Measurements from ENCODE around the gene STAT5B. TPM values are rescaled to one million over a fixed set of nuclear protein-coding genes. Genes with fewer than 3 reads are reported as not detected.

The STAT5B gene
- total and polyA plus RNA-seq, 2 of the 8 experiments (the other 6 are each of a cell fraction or from before 2014, with no cell fraction given), result 35.3 to 52.6 TPM

DNA sequence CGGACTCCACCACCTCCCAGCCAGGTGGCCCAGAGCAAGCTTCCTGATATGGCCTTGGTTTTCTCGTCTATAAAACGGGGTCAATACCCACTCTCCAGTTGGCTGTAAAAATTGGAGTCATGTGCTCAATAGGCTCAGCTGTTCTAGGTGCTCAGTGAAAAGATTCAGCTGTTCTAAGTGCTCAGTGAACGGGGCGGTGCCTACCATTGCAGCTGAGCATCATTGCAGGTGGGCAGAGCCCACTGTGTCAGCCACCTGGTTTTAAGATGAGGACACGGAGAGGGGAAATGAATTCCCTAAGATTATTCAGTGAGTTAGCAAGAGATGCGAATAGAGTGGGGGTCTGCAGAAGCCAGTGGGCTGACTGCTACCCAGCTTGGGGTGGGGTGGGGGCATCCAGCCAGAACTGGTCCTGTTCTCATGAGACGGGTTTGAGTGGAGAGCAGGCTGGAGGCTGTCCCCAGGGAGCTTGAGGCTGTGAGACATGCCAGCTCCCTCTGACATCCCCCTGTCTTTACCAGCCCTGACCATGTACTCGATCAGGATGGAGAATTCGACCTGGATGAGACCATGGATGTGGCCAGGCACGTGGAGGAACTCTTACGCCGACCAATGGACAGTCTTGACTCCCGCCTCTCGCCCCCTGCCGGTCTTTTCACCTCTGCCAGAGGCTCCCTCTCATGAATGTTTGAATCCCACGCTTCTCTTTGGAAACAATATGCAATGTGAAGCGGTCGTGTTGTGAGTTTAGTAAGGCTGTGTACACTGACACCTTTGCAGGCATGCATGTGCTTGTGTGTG is 34.0 kb upstream of the STAT5B start:
- no peak overlapping the region for H2BK5ac ChIP-seq (ENCODE audit: low read depth, low read length)
- H3K79me2 ChIP-seq (ENCODE audit: control insufficient read depth in 1 of 2, insufficient read depth in 2 of 2, low read length in 2 of 2), result no peaks in the 10 kb centered on the region
- WGBS, 2 experiments (ENCODE audit: extremely low coverage in 1 of 2, insufficient coverage in 1 of 2, insufficient read length in 1 of 2, insufficient replicate concordance in 2 of 2, low coverage in 1 of 2, low lambda C conversion rate in 2 of 2, missing lambda C conversion rate in 1 of 2), result 88% methylated on average over 19 of the region's 19 CpGs; no CpG with 5 or more reads in 1 of the 2 experiments
- H2BK20ac ChIP-seq (ENCODE audit: low read length), result no peak overlapping the region
- H3K18ac ChIP-seq (ENCODE audit: extremely low read depth, low read length), result no peak overlapping the region
- H3K4ac ChIP-seq (replicated peaks; ENCODE audit: insufficient read length, low read depth, low read length), result no peak overlapping the region
- H3K27ac ChIP-seq (ENCODE audit: low read depth, low read length), result no peak overlapping the region
- no peaks in the 10 kb centered on the region; the same call in 1 of the 2 replicates for H3K79me1 ChIP-seq (ENCODE audit: low read depth, low read length)
- H4K5ac ChIP-seq (ENCODE audit: insufficient read length, low read depth, low read length), result no peak overlapping the region
- no peak overlapping the region for H3K23ac ChIP-seq (ENCODE audit: insufficient read length)
- no peak overlapping the region for H4K8ac ChIP-seq (ENCODE audit: extremely low read depth, insufficient read depth, low read length)
- no peaks in the 10 kb centered on the region for H3K23me2 ChIP-seq (ENCODE audit: low read depth, low read length)
- no peak overlapping the region for H3K14ac ChIP-seq (ENCODE audit: insufficient read length)
- H3K9me3 ChIP-seq (ENCODE audit: insufficient read depth in 2 of 2, low read depth in 1 of 2, low read length in 1 of 2), result no peaks in the 10 kb centered on the region
- no peak overlapping the region for H2BK120ac ChIP-seq (replicated peaks; ENCODE audit: low read depth, low read length)
- no peak overlapping the region for H3K4me3 ChIP-seq (ENCODE audit: extremely low read depth in 1 of 4, insufficient read depth in 2 of 4, low read depth in 3 of 4, low read length in 4 of 4)
- peaks cover 5 to 20% (median 8%) of the 10 kb centered on the region in 4 experiments; a peak in 6 of 7 replicates for H3K4me1 ChIP-seq (replicated peaks in 1 of 4; ENCODE audit: control insufficient read depth in 3 of 4, insufficient read depth in 4 of 4, low read length in 3 of 4)
- H3K9ac ChIP-seq (replicated peaks in 1 of 4; ENCODE audit: extremely low read depth in 1 of 4, low read depth in 3 of 4, low read length in 3 of 4), result no peak overlapping the region
- H3K36me3 ChIP-seq (ENCODE audit: control insufficient read depth in 2 of 4, insufficient read depth in 4 of 4, low read length in 3 of 4), result peaks cover 0 to 4% (median 2%) of the 10 kb centered on the region in 4 experiments; a peak in 3 of 8 replicates
- ChIA-PET POLR2A (ENCODE audit: partially characterized antibody) (interaction anchor here (1.4 to 4.8 kb wide), 5 partner anchors 9 to 96 kb away, joined by 3 to 33 read pairs (median 9); partner anchors contain the start of gene STAT5A), CTCF (ENCODE audit: partially characterized antibody) (interaction anchor here (0.9 to 24.6 kb wide), 17 partner anchors 8 to 231 kb away, joined by 3 to 542 read pairs (median 4); partner anchors contain the start of gene GHDC)
- no peak overlapping the region for H2AFZ ChIP-seq (ENCODE audit: low read length)
- no peak for FAIRE-seq
- H4K20me1 ChIP-seq (replicated peaks in 1 of 2; ENCODE audit: control insufficient read depth in 1 of 2, insufficient read depth in 2 of 2, low read length in 2 of 2), result peaks cover 0 to 3% of the 10 kb centered on the region in 2 experiments
- no peak for DNase-seq (ENCODE audit: low read depth in 1 of 2, low spot score in 2 of 2)
- H3K56ac ChIP-seq (replicated peaks; ENCODE audit: insufficient read length, low read depth, low read length), result no peak overlapping the region
- no peak overlapping the region for H4K91ac ChIP-seq (replicated peaks; ENCODE audit: insufficient read length, low read length)
- peak overlapping the region; percentile 17; the same call in 1 of the 2 replicates for H2AK5ac ChIP-seq (ENCODE audit: low read depth, low read length)
- H3K4me2 ChIP-seq (ENCODE audit: insufficient read depth in 1 of 2, low read depth in 2 of 2, low read length in 2 of 2), result peak overlapping the region in 1 of 2 experiments; percentile 16; a peak in 1 of 4 replicates
- peak overlapping the region; percentile 30; the same call in 1 of the 2 replicates for H2BK12ac ChIP-seq (ENCODE audit: low read depth, low read length)
- H3K27me3 ChIP-seq (replicated peaks in 1 of 4; ENCODE audit: control insufficient read depth in 3 of 4, extremely low read depth in 1 of 4, insufficient read depth in 3 of 4, low read length in 3 of 4), result no peaks in the 10 kb centered on the region
- H2BK15ac ChIP-seq (ENCODE audit: low read length), result 0 out of 2 replicates have a peak overlapping the region, but pooled peaks have one; percentile 61
- no peak for TF ChIP-seq NRF1 (IDR thresholded peaks at IDR 0.05; ENCODE audit: low read depth, low read length)
- TF ChIP-seq RXRA (IDR thresholded peaks at IDR 0.05; ENCODE audit: insufficient read depth, low read depth, low read length), result no peak
- no peak for TF ChIP-seq RFX5 (IDR thresholded peaks at IDR 0.05; ENCODE audit: borderline replicate concordance, low read depth, low read length)
- TF ChIP-seq TBP (IDR thresholded peaks at IDR 0.05; ENCODE audit: low read depth, low read length), result no peak
- no peak for TF ChIP-seq EP300 (IDR thresholded peaks at IDR 0.05; ENCODE audit: borderline replicate concordance in 1 of 2, low read depth in 2 of 2, low read length in 2 of 2)
- TF ChIP-seq, protein P1, sequence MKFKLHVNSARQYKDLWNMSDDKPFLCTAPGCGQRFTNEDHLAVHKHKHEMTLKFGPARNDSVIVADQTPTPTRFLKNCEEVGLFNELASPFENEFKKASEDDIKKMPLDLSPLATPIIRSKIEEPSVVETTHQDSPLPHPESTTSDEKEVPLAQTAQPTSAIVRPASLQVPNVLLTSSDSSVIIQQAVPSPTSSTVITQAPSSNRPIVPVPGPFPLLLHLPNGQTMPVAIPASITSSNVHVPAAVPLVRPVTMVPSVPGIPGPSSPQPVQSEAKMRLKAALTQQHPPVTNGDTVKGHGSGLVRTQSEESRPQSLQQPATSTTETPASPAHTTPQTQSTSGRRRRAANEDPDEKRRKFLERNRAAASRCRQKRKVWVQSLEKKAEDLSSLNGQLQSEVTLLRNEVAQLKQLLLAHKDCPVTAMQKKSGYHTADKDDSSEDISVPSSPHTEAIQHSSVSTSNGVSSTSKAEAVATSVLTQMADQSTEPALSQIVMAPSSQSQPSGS (IDR thresholded peaks at IDR 0.05; ENCODE audit: low read length), result no peak

Measured in H1 (cell line).